Endothelial cell of umbilical vein (primary cell): ENCODE results near the gene EFNA2. TPM values are rescaled to one million over a fixed set of nuclear protein-coding genes. Genes with fewer than 3 reads are reported as not detected.

ENCODE experiments used
- BruUV-seq: library from RNA; stranded (reverse); fragments of 400-500 nt; replicated peaks from 2 replicates; lab custom pipeline; 2021; lab: Mats Ljungman, UMichigan
- CTCF ChIA-PET: fragments of 300-600, 350-600 bp; sonication (Branson Sonifier 250); formaldehyde crosslinking; loops from one replicate; lab custom pipeline; 2021; ENCODE audit warnings: antibody characterized with exemption, inconsistent platforms; lab: Charles Lee
- POLR2A ChIA-PET: fragments of 300-600, 350-600 bp; sonication (Branson Sonifier 250); formaldehyde crosslinking; loops from one replicate; lab custom pipeline; 2021; ENCODE audit warnings: antibody characterized with exemption, inconsistent platforms; lab: Charles Lee
- DNase-seq: peaks from one replicate; pipeline ENCODE4 v3.0.0-alpha.2; 2011; ENCODE audit warnings: low read depth, low spot score
- FAIRE-seq: peaks from 2 replicates; lab custom pipeline; 2011; peaks lifted over from hg19 to GRCh38; lab: Jason Lieb, UNC
- H2AFZ ChIP-seq: 2 replicates; pipeline ENCODE4 v1.6.0; 2012; ENCODE audit warnings: low read depth, low read length, control low read depth, inconsistent platforms
- H3K27ac ChIP-seq: 2 replicates; pipeline ENCODE4 v1.5.1; 2011; ENCODE audit warnings: low read depth, mild to moderate bottlenecking, control low read depth, low read length, moderate library complexity; ENCODE audit not compliant: insufficient read depth
- H3K27me3 ChIP-seq, 2 experiments: 2 replicates each; pipeline versions ENCODE4 v1.6.0 to v1.6.1; 2011; ENCODE audit warnings: low read length in 2 of 2, mixed read lengths in 1 of 2; ENCODE audit not compliant: control insufficient read depth in 2 of 2, insufficient read depth in 2 of 2
- H3K36me3 ChIP-seq, 2 experiments: 2 replicates in 1 of 2; 3 replicates in 1 of 2; pipeline ENCODE4 v1.5.1; 2011; ENCODE audit warnings: low read length in 2 of 2, mild to moderate bottlenecking in 1 of 2, moderate library complexity in 1 of 2; ENCODE audit not compliant: control insufficient read depth in 2 of 2, insufficient read depth in 2 of 2; ENCODE audit errors: extremely low read depth in 1 of 2
- H3K4me1 ChIP-seq: 3 replicates; pipeline ENCODE4 v1.5.1; 2011; ENCODE audit warnings: mild to moderate bottlenecking, low read length; ENCODE audit not compliant: control insufficient read depth, insufficient read depth; ENCODE audit errors: extremely low read depth
- H3K4me2 ChIP-seq: 2 replicates; pipeline ENCODE4 v1.6.1; 2011; ENCODE audit warnings: low read length, control low read depth, mixed read lengths; ENCODE audit not compliant: insufficient read depth
- H3K4me3 ChIP-seq, 3 experiments: fragments of 200-600 bp in 1 of 3; sonication (generic), shearing (Covaris generic) in 1 of 3; replicated peaks in 1 of 3; 2 replicates each; pipeline ENCODE4 v1.5.1; 2011 to 2016; ENCODE audit warnings: control low read depth in 3 of 3, low read length in 3 of 3, mild to moderate bottlenecking in 2 of 3, inconsistent platforms in 1 of 3, low read depth in 1 of 3, moderate library complexity in 1 of 3; ENCODE audit not compliant: insufficient read depth in 1 of 3
- H3K79me2 ChIP-seq: 2 replicates; pipeline ENCODE4 v1.6.0; 2012; ENCODE audit warnings: low read length, inconsistent platforms; ENCODE audit not compliant: control insufficient read depth, insufficient read depth
- H3K9ac ChIP-seq: replicated peaks from 2 replicates; pipeline ENCODE3; 2011; ENCODE audit warnings: low read length, control low read depth; ENCODE audit not compliant: insufficient read depth; ENCODE audit errors: extremely low read depth
- H3K9me1 ChIP-seq: replicated peaks from 3 replicates; pipeline ENCODE4 v1.6.0; 2011; ENCODE audit warnings: mild to moderate bottlenecking, low read length; ENCODE audit not compliant: control insufficient read depth, insufficient read depth; ENCODE audit errors: extremely low read depth
- H3K9me3 ChIP-seq: replicated peaks from 2 replicates; pipeline ENCODE4 v1.5.1; 2012; ENCODE audit warnings: low read length, inconsistent platforms; ENCODE audit not compliant: control insufficient read depth, insufficient read depth
- H4K20me1 ChIP-seq: replicated peaks from 2 replicates; pipeline ENCODE3; 2011; ENCODE audit warnings: mild to moderate bottlenecking, low read length; ENCODE audit not compliant: control insufficient read depth, insufficient read depth; ENCODE audit errors: extremely low read depth
- CTCF ChIP-seq, 2 donors: IDR thresholded peaks; 1 replicate in 1 of 2; 2 replicates in 1 of 2; pipeline ENCODE4 v1.5.1; 2011; ENCODE audit warnings: low read length in 2 of 2, mild to moderate bottlenecking in 2 of 2, moderate library complexity in 2 of 2, control low read depth in 1 of 2, inconsistent platforms in 1 of 2, low read depth in 1 of 2; ENCODE audit not compliant: insufficient read depth in 1 of 2; ENCODE audit errors: extremely low read depth in 1 of 2
- EZH2 ChIP-seq: IDR thresholded peaks from 2 replicates; pipeline ENCODE4 v1.6.1; 2012; ENCODE audit warnings: borderline replicate concordance, low read depth, mild to moderate bottlenecking, moderate library complexity, low read length, inconsistent platforms; ENCODE audit not compliant: severe bottlenecking
- GATA2 ChIP-seq: IDR thresholded peaks from 2 replicates; pipeline ENCODE4 v1.7.0; 2011; ENCODE audit warnings: low read depth, mild to moderate bottlenecking, moderate library complexity, mixed read lengths, low read length; ENCODE audit not compliant: insufficient read length, insufficient read depth
- JUN ChIP-seq: IDR thresholded peaks from 2 replicates; pipeline ENCODE4 v1.6.1; 2011; ENCODE audit warnings: borderline replicate concordance, low read depth; ENCODE audit not compliant: insufficient read length, insufficient read depth
- POLR2AphosphoS5 ChIP-seq: IDR thresholded peaks from 2 replicates; pipeline ENCODE4 v1.6.1; 2012; ENCODE audit warnings: low read depth, mild to moderate bottlenecking, control low read depth, low read length, moderate library complexity; ENCODE audit not compliant: insufficient read depth
- dilution Hi-C: fragments of 300-500 bp; cut with MboI; formaldehyde crosslinking; loops from one replicate; pipeline ENCODE4 v1.15.0; 2019; ENCODE audit warnings: low sequenced_read_pairs; ENCODE audit not compliant: extremely low pct_ligation_motif_present
- intact Hi-C: fragments of 100-400 bp; cut with micrococcal nuclease; formaldehyde crosslinking; loops from one replicate; pipeline ENCODE4 v1.10.0; 2022
- polyA plus RNA-seq, 4 experiments: library from polyadenylated mRNA; depleted of rRNA in 3 of 4; stranded (reverse) in 3 of 4; unstranded in 1 of 4; fragments of >200 nt; gene quantifications; 2 replicates each; pipeline versions ENCODE4 v1.2.1 to v1.2.3, GENCODE V29; 2011 to 2012; ENCODE audit warnings: missing spikeins in 1 of 4
- total RNA-seq: library from RNA; stranded (reverse); gene quantifications from 2 replicates; pipeline ENCODE4 v1.2.3, GENCODE V29; 2021

EFNA2 gene
- total and polyA plus RNA-seq, 2 donors (not counting 3 experiments of a cell fraction or from before 2014, with no cell fraction given): 0.52 to 1.1 TPM

DNA sequence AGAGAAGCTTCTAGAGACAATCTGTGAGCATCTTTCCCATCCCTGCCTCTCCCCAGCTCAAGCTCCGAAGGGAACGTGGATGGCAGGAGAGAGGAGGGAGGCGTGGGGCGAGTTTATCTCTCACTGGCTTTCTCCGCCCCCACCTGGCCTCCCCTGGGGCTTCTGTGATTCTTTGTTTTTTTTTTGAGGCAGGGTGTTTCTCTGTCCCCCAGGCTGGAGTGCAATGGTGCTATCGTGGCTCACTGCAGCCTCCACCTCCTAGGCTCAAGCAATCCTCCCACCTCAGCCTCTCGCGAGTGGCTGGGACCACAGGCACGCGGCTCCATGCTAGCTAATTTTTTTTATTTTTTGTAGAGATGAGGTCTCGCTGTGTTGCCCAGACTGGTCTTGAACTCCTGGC lies 23.0 kb downstream of the EFNA2 start:
- Histone ChIP-seq H3K9me1 (no peaks in the 10 kb centered on the region), H3K9me3 (no peaks in the 10 kb centered on the region), H3K27ac (no peak overlapping the region), H4K20me1 (no peaks in the 10 kb centered on the region), H2AFZ (no peak overlapping the region), H3K27me3 (no peaks in the 10 kb centered on the region), H3K79me2 (no peaks in the 10 kb centered on the region), H3K9ac (no peak overlapping the region), H3K4me2 (no peak overlapping the region), H3K4me1 (peaks cover 8% of the 10 kb centered on the region), H3K36me3 (no peaks in the 10 kb centered on the region), H3K4me3 (no peak overlapping the region)
- FAIRE-seq (no peak), DNase-seq (no peak)
- BruUV-seq: no TSS peak
- POLR2A ChIA-PET: no interaction called here
- TF ChIP-seq JUN (no peak), POLR2AphosphoS5 (no peak), EZH2 (no peak), GATA2 (no peak), CTCF (IDR thresholded peaks at IDR 0.05; ENCODE audit: extremely low read depth in 1 of 2, insufficient read depth in 1 of 2, low read depth in 1 of 2, low read length in 2 of 2) (no peak)
- CTCF ChIA-PET: no interaction called here
- dilution Hi-C loops (no loop called here), intact Hi-C loops (no loop called here)
